NOMO-1 (cell line): ENCODE results near the gene CUEDC1.
"Not testable (repeated sequence)": the region's sequence is repeated elsewhere in the genome, so short reads cannot be mapped to it uniquely, and the experiment has no call there.

Source experiments
- DNase-seq, 2 experiments: peaks; one replicate each; lab custom pipeline; 2025; ENCODE audit not compliant: unreplicated experiment in 2 of 2; lab: John Stamatoyannopoulos, UW

Gene CUEDC1

DNA sequence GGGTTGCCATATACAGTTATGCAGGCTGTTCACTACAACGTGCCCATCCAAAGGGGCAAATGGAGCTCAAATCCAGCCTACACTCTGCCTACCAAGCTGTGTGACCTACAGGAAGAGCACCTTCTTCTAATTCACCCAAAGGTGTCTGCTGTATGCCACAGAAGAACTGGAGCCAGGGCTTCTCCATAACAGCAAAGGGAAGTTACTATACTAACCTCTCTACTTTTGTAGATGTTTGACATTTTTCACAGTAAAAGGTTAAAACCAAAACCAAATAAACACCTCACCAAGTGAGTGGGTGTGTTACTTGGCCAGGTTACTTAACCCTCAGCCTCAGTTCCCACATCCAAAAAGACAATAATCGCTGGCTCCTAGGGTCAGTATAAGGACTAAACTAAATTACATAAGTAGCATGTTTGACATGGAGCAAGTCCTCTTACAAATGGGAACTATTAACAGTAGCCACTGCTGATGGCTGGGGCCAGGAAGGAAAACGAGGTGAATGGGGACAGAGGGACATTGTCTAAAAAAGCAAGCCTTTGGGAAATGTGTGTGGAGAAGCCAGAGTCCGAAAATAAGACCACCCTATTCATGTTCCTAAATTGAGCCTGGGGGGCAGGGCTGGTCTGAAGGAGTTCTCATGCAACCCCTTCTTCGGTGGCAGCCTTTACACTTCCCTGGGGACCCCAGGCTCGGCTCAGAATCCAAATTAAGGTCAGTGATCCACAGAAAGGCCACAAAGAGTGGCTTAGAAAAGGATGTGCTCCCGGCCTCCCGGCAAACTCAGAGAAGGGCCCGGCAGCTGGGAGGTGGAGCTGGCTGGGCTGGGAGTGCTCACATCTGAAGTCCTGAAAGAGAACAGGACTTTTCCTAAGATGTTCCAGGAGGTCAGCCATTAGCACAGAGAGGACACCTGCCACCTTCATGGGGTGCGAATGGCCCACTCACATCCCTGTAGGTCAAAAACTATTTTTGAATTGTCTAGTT, 13.5 kb downstream of the CUEDC1 start:
- DNase-seq: no peak

DNA sequence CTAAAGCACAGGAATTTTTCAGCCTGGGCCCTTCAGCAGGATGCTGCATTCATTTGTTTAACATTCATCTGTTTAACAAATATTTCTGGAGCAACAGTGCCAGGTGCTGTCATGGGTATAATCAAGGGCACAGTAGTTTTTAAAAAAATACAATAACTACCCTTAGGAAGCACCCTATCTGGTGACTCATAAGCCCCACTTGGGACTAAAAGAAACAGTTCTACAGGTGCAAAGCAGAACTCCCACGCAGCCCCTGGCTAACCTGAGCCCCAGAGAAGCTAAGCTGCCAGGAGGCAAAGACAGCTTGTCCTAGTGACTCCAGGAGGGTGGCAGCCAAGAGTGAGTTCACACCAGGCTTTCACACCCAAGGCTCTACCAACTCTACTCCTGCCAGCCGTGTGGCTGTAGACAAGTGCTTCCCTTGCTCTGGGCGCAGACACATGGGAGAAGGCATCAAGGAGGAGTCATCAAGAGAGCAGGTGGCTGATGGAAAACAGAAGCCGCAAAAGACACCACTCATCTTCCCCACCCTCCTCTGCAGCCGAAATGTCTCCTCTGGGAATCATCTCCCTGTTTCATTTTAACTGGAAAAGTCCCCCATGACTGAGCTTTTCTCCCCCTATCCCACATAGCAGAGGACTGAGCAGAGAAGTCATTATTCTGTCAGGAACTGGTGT, 14.4 kb downstream of the CUEDC1 start:
- no peak for DNase-seq

DNA sequence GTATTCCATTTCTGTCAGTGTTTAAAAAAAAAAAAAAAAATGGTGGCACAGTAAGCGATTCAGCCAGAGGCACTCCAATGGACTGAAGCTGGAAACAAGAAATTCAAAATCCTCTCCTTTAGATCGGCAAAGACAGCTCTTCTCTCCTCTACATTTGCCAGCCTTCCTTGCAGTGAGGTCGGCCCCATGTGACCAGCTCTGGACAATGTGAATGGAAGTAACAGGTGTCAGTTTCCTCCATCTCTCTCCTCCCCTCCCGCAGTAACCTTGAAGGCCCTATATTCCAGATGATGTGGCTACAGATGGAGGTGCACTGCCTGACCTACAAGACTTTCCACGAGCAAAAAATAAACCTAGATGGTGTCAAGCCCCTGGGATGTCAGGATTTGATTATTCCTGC, 15.0 kb downstream of the CUEDC1 start:
- DNase-seq: no peak

DNA sequence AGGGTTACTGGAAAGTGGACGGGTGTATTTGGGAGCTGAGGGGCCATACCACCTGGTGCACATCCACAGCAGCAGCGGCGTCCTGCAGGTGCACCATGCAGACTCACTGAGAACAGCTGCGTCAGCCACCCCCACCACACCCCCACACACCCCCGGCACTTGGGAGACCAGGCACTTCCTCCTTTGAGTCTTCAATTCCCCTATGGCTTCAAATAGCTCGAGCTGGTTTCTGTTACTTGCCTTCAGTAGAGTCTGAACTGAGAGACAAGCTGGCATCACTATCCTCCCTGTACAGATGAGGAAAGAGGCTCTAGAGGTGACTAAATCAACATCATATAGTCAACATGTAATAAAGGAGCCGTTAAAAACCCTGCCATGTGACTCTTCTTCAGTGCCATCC, 15.4 kb downstream of the CUEDC1 start:
- DNase-seq: peak; percentile 82 to 92

DNA sequence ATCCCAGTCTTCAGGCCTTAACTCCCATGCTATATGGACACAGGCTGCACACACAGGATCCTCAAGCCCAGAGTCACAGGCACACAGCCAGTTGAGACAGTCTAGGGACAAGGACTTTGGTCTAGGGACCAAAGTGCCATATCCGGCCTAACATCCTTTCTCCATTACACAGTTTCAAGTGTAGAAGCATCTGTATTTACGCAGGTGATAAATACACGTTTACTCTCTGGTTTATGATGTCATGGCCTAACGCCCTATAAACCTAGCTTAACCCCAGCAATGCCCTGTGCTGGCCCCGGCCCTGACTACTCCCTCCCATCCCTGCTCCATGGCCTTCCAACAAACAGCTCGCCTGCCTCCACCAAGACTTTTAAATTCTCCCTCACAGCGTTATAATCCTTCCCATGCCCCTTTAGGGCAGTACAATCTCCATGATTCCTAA, 17.1 kb downstream of the CUEDC1 start:
- no peak for DNase-seq

DNA sequence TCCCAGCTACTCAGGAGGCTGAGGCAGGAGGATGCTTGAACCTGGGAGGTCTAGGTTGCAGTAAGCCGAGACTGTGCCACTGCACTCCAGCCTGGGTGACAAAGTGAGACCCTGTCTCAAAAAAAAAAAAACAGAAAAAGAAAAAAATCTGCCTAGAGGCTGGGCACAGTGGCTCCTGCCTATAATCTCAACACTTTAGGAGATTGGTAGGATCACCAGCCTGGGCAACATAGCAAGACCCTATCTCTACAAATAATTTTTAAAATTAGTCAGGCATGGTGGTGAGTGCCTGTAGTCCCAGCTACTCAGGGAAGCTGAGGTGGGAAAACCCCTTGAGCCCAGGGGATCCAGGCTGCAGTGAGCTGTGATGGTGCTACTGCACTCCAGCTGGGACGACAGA, 17.7 kb downstream of the CUEDC1 start:
- no peak for DNase-seq

DNA sequence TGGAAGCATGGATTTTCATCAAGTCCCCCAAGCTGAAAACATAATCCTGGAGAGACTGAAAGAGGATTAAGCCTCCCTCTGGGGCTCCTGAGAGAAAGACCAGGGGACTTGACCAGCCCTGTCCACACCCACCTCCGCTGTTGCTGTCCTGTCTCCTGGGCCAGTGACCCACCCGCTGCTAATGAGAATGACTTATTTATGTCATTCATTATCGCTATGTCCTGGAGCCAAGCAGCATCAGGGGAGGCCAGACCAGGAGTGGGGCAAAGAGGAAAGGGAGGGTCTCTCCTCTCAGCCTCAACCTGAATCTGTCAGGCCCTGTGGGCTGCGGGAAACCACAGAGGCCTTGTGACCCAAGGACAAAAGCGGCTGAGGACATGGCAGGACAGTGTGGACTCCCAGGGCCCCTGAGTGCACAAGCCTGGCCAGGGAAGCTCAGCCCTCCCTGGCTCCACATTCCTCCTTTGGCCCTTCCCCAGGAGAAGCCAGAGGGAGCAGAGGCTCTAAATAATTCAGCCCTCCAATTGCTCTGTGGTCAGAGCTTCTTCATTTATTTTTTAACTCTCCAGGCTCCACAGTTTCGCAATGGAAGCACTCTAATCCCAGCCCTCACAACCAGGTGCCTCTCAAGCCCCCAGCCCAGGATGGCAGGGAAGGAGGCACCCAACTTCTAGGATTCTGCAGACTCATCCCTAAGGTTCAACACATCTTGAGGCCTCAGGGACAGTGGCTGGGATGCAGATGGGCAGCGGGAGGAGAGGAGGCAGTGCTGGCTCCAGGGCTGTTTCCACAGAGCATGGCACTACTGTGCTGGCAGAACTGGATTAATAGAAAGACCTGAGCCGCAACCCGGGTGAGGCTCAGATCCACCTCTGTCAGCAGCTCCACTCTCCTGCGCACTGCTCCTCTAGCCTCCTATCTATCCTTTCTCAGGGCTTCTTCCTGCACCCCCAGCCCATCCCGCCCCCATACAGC, 19.1 kb downstream of the CUEDC1 start:
- DNase-seq: peak in 1 of 2 experiments; percentile 42

DNA sequence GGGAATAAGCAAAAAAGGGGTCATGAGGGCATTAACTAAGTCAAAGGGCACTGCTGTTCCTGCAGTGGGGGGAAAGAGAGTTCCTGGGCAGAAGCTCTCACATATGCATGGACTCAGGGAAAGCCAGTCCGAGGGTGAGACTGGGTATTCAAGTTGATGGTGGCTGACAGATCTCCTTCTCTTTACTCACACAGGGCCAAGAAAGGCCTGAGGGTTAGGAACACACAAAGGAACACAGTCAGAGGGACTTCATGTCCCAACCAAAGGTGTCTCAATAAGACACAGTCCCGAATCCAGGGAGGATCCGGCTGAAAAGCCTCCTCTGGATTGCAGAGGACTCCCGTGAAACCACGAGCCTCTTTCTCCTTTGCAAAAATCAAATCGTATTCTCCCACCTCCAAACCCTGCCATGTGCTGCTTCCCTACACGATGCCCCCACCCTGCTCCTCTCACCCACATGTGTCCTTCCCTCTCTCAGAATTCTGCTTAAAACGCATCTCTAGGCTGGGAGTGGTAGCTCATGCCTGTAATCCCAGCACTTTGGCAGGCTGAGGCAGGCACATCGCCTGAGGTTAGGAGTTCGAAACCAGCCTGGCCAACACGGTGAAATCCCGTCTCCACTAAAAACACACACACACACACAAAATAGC, 23.6 kb downstream of the CUEDC1 start:
- no peak for DNase-seq

DNA sequence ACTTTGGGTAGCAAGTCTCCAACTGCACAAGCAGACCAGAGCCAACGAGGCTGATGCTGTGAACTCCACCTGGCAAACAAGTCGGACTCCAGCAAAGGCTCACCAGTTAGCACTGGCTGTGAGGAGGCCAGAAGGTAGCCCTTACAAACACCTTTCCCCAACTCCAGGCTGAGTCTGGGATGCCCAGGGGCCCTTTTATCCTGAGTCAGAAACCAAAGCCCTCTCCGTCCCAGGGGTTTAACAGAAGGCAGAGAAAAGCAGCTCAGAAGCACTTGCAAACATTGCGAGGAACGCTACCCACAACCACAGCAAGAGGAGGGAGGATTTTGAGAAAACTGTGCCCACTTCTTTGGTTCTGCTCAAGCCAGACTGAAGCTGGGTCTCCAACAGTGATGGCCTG, 25.0 kb downstream of the CUEDC1 start:
- DNase-seq: no peak

DNA sequence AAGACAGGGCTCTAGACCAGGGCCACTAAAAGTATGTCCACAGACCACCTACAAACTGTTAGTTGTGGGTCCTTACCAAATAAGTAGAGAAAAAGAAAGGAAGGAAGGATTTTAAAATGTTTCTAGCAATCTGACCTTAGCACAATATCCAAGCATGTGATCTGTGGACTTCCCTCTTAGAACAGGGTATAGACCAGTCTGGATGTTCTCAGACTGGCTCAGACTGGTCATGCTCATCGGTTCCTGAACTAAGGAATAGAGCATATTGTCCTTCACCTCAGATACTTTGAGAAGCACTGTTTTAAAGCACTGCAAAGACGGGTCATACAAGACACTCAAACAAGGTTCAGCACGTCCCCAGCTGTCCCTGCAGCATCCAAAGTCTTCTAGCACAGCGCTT, 25.8 kb downstream of the CUEDC1 start:
- no peak for DNase-seq

DNA sequence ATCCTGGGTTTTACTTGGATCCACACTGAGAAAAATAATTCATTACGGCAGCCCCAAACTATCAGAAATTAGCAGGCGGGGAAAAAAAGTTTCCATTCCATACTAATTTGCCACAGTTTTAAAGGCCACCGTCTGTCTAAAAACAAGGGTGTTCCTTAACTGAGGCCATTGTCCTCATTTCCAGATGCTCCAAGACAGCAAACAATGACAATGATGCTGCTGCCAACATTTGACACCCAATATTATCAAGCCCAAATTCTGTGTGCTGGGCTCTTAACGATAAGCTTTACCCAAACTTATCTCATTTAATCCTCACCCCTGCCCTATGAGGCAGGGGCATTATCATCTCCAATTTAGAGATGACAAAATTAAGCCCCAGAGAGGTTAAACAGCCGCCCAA, 26.3 kb downstream of the CUEDC1 start:
- no peak for DNase-seq

DNA sequence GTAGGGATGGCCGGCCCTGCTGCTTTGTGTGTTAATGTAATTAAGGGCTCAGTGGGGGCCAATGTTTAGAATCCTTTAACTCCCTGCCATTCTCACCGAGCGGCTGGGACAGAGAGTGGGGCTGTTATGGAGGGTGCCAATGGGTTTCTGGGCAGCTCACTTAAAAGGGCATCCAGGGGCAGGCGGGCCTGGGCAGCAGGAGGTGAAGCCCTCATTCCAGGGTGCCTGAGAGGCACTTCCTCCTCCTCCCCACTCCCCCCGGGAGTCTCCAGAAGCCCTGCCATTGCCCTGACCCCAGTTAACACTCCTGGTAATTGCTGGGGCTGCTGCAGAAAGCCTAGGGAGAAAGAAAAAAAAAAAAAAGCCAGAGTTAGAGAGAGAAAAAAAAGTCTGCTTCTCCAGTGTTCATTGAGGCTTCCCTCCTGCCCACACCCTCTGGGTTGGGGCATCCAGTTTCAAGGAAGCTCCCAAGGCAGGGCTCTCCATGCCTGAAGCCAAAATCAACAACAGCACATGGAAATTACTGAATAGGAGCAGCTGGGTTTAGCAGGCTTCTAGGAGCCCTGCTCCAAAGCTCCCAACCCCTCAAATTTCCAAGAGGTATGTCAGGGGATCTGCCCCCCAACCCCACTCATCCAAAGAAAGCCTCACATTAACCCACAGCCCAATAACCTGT, 28.0 kb downstream of the CUEDC1 start:
- DNase-seq: no peak

DNA sequence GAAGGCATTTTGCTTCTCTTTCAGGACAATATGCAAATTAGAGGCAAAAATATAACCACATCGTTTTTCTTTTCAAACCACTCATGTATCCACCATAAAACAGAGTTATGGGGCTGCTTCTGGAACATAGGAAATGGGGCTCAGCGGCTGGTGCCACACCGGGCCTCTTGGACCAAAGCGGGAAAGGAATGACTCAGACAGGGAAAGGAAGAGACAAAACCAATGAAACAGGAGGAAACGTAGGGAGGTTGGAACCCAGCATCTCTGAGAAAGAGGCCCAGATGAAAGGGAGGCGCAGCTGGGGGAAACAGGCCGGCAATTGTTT, 28.5 kb downstream of the CUEDC1 start:
- DNase-seq: no peak

DNA sequence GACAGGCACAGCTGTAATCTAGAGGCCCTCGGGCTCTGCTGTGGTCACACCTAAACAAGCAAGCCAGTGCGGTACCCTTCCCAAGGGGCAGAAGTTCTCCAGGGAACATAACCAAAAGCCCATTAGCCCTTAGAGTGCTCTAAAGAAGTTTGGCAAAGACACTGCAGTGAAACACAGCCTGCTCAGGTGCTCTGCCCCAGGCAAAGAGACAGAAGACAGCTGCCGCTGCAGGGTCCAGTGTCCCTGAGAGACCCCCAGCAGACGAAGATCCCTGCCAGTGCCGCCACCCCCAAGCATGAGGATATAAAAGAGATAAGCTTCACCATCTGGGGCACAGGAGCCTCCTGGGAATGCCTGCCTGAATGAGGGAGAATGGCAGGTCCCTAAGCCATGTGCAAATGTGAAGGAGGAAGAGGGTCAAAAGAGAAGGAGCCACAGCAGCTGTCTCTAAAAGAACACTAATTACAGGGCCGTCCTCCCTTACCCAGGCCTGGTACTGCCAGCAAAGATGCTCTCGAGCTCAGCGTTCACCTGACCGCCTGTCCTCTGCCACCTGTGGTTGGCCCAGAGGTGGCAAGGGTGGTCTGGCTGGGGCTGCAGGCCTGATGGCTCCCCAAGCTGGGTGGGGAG, 29.7 kb downstream of the CUEDC1 start:
- DNase-seq: no peak

DNA sequence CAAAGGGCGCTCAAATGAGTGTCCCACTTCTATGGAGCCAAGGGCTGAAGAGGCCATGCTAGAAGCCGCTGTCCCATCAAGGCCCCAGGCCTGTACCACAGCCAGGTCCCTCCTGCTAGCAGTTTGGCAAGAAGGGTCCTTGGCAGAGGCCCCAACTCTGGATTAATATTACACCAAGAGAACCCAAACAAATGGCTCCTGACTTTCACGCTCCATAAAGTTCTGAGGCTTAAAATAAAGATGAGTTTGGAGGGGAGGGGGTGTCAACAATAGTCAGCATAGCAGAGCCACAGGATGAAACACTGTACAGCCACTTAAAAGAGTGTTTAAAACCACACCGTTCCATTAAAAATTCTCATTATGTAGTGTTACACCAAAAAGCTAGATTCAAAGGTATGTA, 30.5 kb downstream of the CUEDC1 start:
- DNase-seq: no peak

DNA sequence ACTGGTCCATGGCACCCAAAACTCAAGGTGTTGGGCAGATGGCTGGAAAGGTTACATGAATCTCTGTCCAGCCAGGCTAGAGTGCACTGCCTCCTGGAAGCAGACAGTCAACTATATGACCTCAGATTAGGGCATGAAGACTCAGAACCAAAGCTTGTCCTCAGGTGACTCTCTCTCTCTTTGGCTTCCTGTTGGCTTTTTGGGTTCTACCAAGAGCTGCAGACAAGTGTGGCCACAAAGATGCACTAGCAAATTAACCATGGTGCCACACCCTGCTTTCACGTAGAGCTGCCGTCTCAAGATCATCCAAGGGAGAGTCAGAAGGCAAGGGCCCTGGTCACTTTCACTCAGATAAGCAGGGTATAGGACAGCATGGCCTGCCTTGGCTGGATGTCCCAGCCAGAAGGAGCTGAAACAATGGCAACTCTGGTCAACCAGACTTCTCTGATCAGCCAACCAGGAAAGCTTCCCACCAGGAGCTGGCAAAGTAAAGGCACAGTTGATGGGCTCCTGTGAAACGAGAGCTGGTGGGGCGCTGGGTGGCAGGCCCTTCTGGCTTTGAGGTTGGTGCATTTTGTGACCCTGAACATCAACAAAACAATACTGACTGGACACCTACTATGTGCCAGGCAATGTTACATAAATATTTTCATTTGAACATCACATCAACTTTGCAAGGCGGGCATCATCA, 31.9 kb downstream of the CUEDC1 start:
- no peak for DNase-seq

DNA sequence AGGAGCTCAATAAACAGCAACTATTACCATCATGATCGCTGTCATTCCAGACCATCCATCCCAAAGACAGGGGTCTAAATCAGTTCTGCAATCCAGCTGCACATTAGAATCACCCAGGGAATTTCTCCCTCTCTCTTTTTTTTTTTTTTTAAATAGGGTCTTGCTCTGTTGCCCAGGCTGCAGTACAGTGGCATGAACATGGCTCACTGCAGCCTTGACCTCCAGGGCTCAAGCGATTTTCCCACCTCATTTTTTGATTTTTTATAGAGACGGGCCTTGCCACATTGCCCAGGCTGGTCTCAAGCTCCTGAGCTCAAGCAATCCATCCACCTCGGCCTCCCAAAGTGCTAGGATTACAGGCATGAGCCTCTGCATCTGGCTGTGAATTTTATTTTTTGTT, 32.5 kb downstream of the CUEDC1 start:
- DNase-seq: not testable (repeated sequence)

DNA sequence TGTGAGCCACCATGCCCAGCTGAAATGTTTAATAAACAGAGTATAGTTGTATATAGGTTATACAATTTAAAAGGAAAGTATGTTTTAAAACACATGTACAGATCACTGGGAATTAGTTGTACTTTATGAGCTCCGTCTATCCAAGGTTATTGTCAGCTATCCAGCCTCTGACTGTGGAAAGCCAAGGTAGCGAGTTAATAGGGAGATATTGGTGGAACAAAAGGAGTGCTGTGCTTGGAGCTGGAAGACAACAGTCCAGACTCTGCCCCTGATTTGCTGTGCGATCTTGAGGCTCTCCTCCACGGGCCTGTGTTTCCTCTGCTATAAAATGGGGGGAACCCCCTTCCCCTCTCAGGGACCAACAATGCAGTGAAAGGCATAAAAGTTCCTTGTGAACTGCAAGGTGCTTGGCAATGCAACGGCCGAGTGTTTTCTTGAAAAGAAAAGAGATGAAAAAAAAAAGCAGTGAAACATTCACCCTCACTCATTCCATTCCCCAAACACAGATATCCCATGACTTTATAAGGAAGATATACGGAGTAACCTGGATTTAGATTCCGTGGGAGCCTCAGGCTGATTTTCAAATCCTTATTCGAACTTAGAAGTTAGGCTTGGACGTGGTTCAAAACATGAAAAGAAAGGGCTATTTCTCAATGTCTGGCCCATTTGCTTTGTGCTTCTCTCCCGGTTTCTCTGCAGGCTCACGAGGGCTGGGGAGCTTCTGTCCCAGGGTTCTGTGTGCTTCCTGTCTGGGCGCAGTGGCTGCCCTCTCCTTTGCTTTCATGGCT, 34.1 kb downstream of the CUEDC1 start:
- no peak for DNase-seq
